SIG-M5 treated with dmso at 0.1 percent for 504 hours (cell line): ENCODE measurements around the gene LRR1.
A peak's percentile ranks its signal among the peaks of the same experiment; 100 is the strongest.
"Not testable (repeated sequence)": the region's sequence is repeated elsewhere in the genome, so short reads cannot be mapped to it uniquely, and the experiment has no call there.

ENCODE experiments used
- DNase-seq: peaks from one replicate; lab custom pipeline; 2025; ENCODE audit not compliant: unreplicated experiment; lab: John Stamatoyannopoulos, UW

Gene LRR1

DNA sequence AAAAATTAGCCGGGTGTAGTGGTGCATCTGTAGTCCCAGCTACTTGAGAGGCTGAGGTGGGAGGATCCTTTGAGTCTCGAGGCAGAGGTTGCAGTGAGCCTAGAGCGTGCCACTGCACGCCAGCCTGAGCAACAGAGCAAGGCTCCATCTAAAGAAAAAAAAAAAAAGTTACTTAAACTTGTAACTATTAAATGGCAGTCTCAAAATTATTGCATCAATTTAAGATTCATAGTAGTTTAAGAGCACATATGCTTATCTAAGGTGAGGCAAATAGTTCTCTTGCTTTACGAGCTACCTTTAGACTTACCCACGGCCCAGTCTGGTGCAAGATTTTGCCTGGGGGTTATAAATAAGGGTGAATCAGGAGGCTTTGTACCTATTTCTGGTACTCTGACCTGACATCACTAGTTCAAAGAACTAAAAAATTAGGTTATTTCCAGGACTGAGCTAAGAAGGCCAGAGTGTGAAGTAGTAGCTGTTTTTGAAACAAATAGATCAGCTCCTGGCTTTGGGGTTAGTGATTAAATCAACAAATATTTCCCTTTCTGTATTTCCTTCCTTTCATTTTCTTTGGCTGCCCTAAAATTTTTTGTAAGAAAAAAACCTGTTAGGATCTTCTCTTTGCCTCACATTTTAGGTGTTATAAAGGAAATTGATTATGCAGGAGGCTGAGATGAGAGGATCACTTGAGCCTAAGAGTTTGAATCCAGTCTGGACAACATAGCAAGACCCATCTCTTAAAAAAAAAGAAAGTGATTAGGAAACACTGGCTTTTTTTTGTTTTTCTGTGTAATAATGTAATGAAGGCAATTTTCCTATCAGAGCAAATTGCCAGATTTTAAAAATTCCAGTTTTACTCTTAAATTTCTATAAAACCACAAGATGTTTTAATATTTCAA, 25.4 kb downstream of the LRR1 start:
- DNase-seq: no peak

DNA sequence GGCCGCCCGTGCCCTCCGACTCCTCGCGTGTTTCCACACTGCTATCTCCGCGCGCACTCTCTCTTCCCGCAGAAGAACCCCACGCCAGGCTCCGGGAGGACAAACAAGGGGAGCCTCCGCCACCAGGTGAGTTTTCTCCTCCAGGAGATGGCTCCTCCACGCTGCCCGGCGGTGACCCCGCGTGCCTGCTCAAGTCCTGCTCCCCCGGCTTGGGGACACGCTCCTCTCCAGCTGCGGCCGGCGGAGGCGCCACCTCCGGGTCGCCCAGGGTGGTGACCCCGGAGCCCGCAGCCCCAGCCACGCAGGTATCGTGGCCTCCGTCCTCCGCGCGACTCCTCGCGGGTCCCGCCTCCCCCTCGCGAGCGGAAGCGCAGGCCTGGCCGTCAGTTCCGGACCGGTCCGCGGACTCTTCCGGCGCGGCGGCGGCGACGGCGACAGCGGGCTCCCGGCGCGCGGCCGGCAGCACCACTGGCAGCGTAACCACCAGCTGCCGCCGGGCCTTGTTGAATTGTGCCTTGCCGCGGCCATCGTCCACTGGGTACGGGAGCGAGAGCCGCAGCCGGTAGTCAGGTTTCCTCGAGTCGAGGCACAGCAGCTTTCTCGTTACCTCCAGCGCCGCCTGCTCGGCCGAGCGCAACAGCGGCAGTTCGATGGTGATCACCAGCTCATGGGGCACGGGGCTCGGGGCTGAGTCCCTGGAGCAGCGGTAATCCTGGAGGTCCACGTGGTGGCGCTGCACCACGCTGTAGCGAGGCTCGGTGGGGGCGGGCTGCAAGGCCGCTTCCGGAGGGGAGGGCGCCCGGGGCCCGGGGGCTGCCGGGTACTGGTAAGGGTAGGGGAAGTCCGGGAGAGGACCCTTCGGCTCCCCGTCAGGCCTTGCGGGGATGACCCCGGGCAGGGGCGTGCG, 35.2 kb downstream of the LRR1 start:
- peak; percentile 93 for DNase-seq

DNA sequence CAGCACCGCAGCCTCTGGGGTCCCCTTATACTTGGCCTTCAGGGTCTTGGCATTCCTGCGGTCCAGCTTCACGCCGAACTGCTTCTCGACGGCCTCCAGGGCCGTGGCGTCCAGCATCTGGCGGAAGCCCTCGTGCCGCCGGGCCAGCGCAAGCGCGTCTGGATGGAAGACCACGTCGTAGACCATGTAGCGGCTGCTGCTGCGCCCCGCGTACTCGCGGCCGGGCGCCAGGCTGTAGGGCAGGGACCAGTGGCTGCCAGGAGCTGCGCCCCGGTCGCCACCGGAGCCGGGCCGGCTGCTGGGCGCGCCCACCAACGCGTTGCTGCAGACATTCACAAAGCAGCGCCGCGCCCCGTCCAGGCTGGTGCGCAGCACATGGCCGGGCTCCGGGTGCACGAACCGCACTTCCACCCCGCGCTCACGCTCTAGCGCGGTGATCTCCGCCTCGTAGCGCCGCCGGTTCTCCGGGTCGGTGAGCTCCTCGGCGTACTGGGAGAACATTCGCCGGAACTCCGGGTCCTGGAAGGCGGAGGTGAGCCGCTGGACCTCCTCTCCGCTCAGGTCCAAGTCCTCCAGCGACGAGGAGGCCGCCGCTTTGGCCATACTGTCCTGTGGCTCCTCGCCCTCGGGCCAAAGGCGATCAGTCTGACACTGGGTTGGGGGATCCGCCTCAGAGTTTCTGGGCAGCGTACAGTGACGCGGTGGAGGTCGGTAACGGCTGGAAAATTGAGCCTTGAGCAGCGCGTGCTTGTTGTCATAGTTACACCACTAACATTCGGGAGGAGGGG, 36.0 kb downstream of the LRR1 start, which contains the start of gene DNAAF2:
Gene DNAAF2 (minus strand): TSS at position 698 of the 788 bp plus-strand sequence. CDS start 95 bp downstream, at position 603.
- peak; percentile 40 for DNase-seq

- DNase-seq: no peak
Observed at GRCh38 chr14:49636866-49637265, 38.1 kb downstream of the LRR1 start.

DNA sequence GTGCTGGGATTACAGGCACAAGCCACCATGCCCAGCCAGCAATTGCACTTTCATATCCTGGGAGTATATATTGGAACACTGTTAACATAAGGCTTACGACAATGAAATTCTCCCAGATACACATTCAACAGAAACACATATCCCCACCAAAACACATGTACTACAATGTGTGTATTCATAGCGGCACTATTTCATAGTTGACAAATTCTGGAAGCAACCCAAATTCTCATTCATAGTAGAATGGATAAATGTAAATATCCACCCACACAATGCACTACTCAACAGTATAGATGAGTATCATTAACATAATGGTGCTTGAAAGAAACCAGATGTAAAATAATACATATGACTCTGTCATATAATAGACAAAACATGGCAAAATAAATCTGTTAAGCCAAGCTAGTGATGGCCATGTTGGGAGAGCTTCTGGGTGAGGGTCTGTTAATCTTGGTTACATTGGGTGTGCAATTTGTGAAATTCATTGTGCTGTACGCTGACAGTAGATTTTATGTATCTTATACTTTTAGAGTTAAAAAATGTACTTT, 38.9 kb downstream of the LRR1 start:
- DNase-seq: no peak

DNA sequence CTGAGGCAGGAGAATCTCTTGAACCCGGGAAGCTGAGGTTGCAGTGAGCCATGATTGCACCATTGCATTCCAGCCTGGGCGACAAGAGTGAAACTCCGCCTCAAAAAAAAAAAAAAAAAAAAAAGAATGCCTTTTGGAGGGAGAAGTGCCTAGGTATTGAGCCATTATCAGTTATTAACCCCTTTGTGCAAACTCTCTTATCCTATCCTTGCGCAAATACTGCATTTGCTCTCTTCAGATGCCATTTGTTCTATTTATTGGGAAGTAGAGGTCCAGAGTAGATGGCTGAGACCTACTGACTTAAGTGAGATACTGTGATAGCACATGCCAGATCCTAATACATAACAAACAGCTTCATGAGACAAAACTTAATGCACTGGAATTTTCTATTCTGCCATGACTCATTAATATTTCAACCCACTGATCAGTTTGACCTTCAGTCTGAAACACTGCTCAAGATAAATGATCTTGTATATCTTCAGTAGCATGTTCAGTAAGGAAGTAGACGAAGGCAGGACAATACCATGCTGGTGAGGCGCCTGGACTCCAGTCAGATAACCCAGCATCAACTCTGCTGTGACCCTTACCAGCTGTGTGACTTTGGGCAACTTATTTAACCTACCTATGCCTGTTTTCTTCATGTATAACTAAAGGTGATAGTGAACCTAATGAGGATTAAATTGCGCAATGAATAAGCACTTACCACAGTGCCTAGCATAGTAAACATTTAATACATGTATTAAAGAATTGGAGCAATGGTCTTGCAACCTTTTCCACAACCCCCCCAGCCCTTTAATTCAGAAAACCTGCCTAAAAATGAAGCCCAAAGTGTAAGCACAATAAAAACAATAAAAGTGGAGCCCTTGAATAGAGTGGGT, 42.0 kb downstream of the LRR1 start:
- no peak for DNase-seq

GRCh38 chr14:49641697-49642129, 43.0 kb downstream of the LRR1 start:
- no peak for DNase-seq

DNA sequence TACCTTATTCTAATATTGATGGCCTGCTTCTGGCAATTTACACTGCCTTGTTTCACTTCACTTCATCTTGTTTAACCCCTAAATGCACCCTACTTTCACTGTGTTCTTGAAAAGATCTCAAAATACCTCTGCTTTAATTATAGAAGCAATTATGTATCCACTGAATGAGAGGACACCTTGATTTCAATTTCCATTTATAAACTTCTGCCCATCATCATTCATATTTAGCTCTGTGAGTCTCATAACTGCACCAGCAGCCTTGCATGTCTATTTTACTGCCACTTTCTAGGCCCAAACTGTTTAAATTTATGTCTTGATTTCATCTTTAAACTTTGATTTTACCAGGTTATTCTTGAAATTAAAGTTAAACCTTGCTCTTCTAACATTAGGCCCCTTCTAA, 43.4 kb downstream of the LRR1 start:
- DNase-seq: no peak

GRCh38 chr14:49653508-49653907, 54.8 kb downstream of the LRR1 start:
- DNase-seq: no peak

DNA sequence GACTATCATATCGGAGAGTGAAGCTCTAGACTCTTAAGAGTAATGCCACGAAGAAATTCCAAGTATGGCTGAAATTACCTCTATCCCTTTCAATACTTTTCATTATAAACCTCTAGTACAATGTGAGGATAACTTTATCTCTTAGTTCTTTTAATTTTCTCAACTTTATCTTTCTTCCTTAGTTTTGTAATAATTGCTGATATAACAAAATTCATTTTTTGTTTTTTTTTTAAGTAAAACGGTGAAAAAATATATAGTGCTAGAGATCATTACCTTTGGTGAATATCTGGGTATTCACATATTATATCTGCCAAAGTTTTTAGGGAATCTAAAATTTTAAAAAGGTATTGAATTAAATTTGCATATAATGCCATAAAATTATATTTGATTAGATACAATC, 55.8 kb downstream of the LRR1 start:
- no peak for DNase-seq

- not testable (repeated sequence) for DNase-seq
Observed at GRCh38 chr14:49657500-49657899, 58.8 kb downstream of the LRR1 start.

GRCh38 chr14:49659526-49660455, 61.1 kb downstream of the LRR1 start:
- no peak for DNase-seq
